ENCODE measurements around the gene MAMDC4. TPM values are rescaled to one million over a fixed set of nuclear protein-coding genes. Genes with fewer than 3 reads are reported as not detected.

Gene MAMDC4
- total and polyA plus RNA-seq, 2 of the 13 experiments (the other 11 are each of a cell fraction or from before 2014, with no cell fraction given) = 6.0 to 6.8 TPM

GRCh38 chr9:136882109-136882946, 30.2 kb downstream of the MAMDC4 start (continued):
- TF ChIP-seq ZNF318 (CRISPR knock-in tag; IDR thresholded peaks at IDR 0.05) = 0 out of 2 replicates have a peak, but pooled peaks have one; percentile 77
- TF ChIP-seq HHEX (CRISPR knock-in tag; IDR thresholded peaks at IDR 0.05) = no peak
- TF ChIP-seq MLXIP (CRISPR knock-in tag; IDR thresholded peaks at IDR 0.05; ENCODE audit: borderline replicate concordance) = no peak
- TF ChIP-seq GATAD1 (CRISPR knock-in tag; IDR thresholded peaks at IDR 0.05) = peak; percentile 76
- peak; percentile 45; the same call in 1 of the 2 replicates for TF ChIP-seq ATF5 (CRISPR knock-in tag; IDR thresholded peaks at IDR 0.05; ENCODE audit: low read depth)
- TF ChIP-seq NFIB (CRISPR knock-in tag; IDR thresholded peaks at IDR 0.05; ENCODE audit: borderline replicate concordance) = no peak
- TF ChIP-seq HDAC2 (CRISPR knock-in tag; IDR thresholded peaks at IDR 0.05) = peak; percentile 87
- TF ChIP-seq, protein P1, sequence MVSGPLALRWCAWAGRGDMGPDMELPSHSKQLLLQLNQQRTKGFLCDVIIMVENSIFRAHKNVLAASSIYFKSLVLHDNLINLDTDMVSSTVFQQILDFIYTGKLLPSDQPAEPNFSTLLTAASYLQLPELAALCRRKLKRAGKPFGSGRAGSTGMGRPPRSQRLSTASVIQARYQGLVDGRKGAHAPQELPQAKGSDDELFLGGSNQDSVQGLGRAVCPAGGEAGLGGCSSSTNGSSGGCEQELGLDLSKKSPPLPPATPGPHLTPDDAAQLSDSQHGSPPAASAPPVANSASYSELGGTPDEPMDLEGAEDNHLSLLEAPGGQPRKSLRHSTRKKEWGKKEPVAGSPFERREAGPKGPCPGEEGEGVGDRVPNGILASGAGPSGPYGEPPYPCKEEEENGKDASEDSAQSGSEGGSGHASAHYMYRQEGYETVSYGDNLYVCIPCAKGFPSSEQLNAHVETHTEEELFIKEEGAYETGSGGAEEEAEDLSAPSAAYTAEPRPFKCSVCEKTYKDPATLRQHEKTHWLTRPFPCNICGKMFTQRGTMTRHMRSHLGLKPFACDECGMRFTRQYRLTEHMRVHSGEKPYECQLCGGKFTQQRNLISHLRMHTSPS (CRISPR knock-in tag; IDR thresholded peaks at IDR 0.05; ENCODE audit: low read depth) = peak; percentile 52; the same call in 1 of the 2 replicates
- TF ChIP-seq, protein P2, sequence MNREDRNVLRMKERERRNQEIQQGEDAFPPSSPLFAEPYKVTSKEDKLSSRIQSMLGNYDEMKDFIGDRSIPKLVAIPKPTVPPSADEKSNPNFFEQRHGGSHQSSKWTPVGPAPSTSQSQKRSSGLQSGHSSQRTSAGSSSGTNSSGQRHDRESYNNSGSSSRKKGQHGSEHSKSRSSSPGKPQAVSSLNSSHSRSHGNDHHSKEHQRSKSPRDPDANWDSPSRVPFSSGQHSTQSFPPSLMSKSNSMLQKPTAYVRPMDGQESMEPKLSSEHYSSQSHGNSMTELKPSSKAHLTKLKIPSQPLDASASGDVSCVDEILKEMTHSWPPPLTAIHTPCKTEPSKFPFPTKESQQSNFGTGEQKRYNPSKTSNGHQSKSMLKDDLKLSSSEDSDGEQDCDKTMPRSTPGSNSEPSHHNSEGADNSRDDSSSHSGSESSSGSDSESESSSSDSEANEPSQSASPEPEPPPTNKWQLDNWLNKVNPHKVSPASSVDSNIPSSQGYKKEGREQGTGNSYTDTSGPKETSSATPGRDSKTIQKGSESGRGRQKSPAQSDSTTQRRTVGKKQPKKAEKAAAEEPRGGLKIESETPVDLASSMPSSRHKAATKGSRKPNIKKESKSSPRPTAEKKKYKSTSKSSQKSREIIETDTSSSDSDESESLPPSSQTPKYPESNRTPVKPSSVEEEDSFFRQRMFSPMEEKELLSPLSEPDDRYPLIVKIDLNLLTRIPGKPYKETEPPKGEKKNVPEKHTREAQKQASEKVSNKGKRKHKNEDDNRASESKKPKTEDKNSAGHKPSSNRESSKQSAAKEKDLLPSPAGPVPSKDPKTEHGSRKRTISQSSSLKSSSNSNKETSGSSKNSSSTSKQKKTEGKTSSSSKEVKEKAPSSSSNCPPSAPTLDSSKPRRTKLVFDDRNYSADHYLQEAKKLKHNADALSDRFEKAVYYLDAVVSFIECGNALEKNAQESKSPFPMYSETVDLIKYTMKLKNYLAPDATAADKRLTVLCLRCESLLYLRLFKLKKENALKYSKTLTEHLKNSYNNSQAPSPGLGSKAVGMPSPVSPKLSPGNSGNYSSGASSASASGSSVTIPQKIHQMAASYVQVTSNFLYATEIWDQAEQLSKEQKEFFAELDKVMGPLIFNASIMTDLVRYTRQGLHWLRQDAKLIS (CRISPR knock-in tag; IDR thresholded peaks at IDR 0.05) = 0 out of 2 replicates have a peak, but pooled peaks have one; percentile 50
